Mesothelial cell of epicardium (in vitro differentiated cells): ENCODE data around the gene VTCN1. TPM values are rescaled to one million over a fixed set of nuclear protein-coding genes. Genes with fewer than 3 reads are reported as not detected.

ENCODE experiments used
- DNase-seq, 2 experiments: peaks; one replicate each; pipeline ENCODE4 v3.0.0; 2021; ENCODE audit warnings: low spot score in 2 of 2; ENCODE audit not compliant: unreplicated experiment in 2 of 2
- H3K27ac Mint-ChIP-seq: 2 replicates; pipeline ENCODE4 v1.8.0; 2021; ENCODE audit warnings: mixed read lengths
- H3K27me3 Mint-ChIP-seq: 2 replicates; pipeline ENCODE4 v1.8.0; 2021; ENCODE audit warnings: low read depth, mixed read lengths
- H3K36me3 Mint-ChIP-seq: 2 replicates; pipeline ENCODE4 v1.8.0; 2021; ENCODE audit warnings: mixed read lengths
- H3K4me1 Mint-ChIP-seq: 2 replicates; pipeline ENCODE4 v1.8.0; 2021; ENCODE audit warnings: mixed read lengths
- H3K4me3 Mint-ChIP-seq: 2 replicates; pipeline ENCODE4 v1.8.0; 2021; ENCODE audit warnings: mild to moderate bottlenecking, moderate library complexity, mixed read lengths
- H3K9me3 Mint-ChIP-seq: 2 replicates; pipeline ENCODE4 v1.8.0; 2021; ENCODE audit warnings: mixed read lengths
- CTCF ChIP-seq: fragments of 200-600 bp; sonication (generic); IDR thresholded peaks from one replicate; pipeline ENCODE4 v1.5.0; 2021; ENCODE audit warnings: antibody characterized with exemption; ENCODE audit not compliant: unreplicated experiment
- total RNA-seq: library from RNA; stranded (reverse); gene quantifications from 3 replicates; pipeline ENCODE4 v1.2.1, GENCODE V29; 2021

Gene VTCN1
- total RNA-seq, 1 donor from 2014 or later: 27.9 TPM

GRCh38 chr1:117118137-117118536, 92.6 kb downstream of the VTCN1 start:
- Mint-ChIP-seq H3K4me1 (peaks cover 40% of the 10 kb centered on the region), H3K4me3 (no peak overlapping the region), H3K27me3 (no peaks in the 10 kb centered on the region), H3K36me3 (peaks cover 37% of the 10 kb centered on the region), H3K9me3 (no peaks in the 10 kb centered on the region), H3K27ac (peak overlapping the region; percentile 63)
- no peak for TF ChIP-seq CTCF
- DNase-seq: no peak

- no peak for TF ChIP-seq CTCF
- Mint-ChIP-seq H3K27me3 (no peaks in the 10 kb centered on the region), H3K4me1 (peaks cover 39% of the 10 kb centered on the region), H3K27ac (peak overlapping the region; percentile 63), H3K36me3 (peaks cover 37% of the 10 kb centered on the region), H3K9me3 (no peaks in the 10 kb centered on the region), H3K4me3 (no peak overlapping the region)
- no peak for DNase-seq
Measured at GRCh38 chr1:117117697-117118096, 93.0 kb downstream of the VTCN1 start.

- H3K4me1 Mint-ChIP-seq: peaks cover 33% of the 10 kb centered on the region
- no peak for DNase-seq
- no peaks in the 10 kb centered on the region for H3K9me3 Mint-ChIP-seq
- H3K36me3 Mint-ChIP-seq: peaks cover 42% of the 10 kb centered on the region
- no peak for TF ChIP-seq CTCF
- peak overlapping the region; percentile 62 for H3K27ac Mint-ChIP-seq
- H3K27me3 Mint-ChIP-seq: no peaks in the 10 kb centered on the region
- no peak overlapping the region for H3K4me3 Mint-ChIP-seq
Measured at GRCh38 chr1:117116784-117117130, 94.0 kb downstream of the VTCN1 start.

GRCh38 chr1:117116090-117116783, 94.5 kb downstream of the VTCN1 start:
- Mint-ChIP-seq H3K36me3 (peaks cover 45% of the 10 kb centered on the region), H3K9me3 (no peaks in the 10 kb centered on the region), H3K27me3 (no peaks in the 10 kb centered on the region), H3K4me1 (peaks cover 33% of the 10 kb centered on the region), H3K27ac (no peak overlapping the region), H3K4me3 (no peak overlapping the region)
- no peak for TF ChIP-seq CTCF
- DNase-seq: no peak

- peaks cover 53% of the 10 kb centered on the region for H3K36me3 Mint-ChIP-seq
- no peak overlapping the region for H3K27ac Mint-ChIP-seq
- no peak for DNase-seq
- H3K9me3 Mint-ChIP-seq: no peaks in the 10 kb centered on the region
- no peaks in the 10 kb centered on the region for H3K27me3 Mint-ChIP-seq
- TF ChIP-seq CTCF: no peak
- H3K4me1 Mint-ChIP-seq: peaks cover 20% of the 10 kb centered on the region
- H3K4me3 Mint-ChIP-seq: no peak overlapping the region
Measured at GRCh38 chr1:117114877-117115276, 95.8 kb downstream of the VTCN1 start.
